MV-4-11 (cell line): Measurements from ENCODE around the gene CCDC137.

Experiments
- DNase-seq: peaks from one replicate; lab custom pipeline; 2025; lab: John Stamatoyannopoulos, UW

CCDC137 gene

GRCh38 chr17:81715872-81716673 is 49.5 kb downstream of the CCDC137 start:
- DNase-seq, result no peak

GRCh38 chr17:81716674-81716996 is 50.1 kb downstream of the CCDC137 start:
- no peak for DNase-seq

GRCh38 chr17:81717049-81717765 is 50.7 kb downstream of the CCDC137 start:
- DNase-seq, result no peak

DNA sequence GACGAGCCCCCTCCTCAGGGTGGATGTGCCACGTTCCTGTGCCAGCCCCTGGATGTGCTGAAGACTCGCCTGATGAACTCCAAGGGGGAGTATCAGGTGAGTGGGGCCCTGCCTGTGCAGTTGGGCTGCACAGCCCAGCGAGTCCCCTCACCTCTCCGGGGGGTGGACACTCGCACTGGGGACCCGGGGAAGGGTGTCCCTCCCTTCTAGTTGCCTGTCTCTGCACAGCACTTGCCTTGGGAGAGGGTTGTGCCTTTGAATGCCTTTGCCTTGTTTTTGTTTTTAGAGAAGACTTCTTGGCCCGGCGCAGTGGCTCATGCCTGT is 51.2 kb downstream of the CCDC137 start:
- DNase-seq, result no peak

DNA sequence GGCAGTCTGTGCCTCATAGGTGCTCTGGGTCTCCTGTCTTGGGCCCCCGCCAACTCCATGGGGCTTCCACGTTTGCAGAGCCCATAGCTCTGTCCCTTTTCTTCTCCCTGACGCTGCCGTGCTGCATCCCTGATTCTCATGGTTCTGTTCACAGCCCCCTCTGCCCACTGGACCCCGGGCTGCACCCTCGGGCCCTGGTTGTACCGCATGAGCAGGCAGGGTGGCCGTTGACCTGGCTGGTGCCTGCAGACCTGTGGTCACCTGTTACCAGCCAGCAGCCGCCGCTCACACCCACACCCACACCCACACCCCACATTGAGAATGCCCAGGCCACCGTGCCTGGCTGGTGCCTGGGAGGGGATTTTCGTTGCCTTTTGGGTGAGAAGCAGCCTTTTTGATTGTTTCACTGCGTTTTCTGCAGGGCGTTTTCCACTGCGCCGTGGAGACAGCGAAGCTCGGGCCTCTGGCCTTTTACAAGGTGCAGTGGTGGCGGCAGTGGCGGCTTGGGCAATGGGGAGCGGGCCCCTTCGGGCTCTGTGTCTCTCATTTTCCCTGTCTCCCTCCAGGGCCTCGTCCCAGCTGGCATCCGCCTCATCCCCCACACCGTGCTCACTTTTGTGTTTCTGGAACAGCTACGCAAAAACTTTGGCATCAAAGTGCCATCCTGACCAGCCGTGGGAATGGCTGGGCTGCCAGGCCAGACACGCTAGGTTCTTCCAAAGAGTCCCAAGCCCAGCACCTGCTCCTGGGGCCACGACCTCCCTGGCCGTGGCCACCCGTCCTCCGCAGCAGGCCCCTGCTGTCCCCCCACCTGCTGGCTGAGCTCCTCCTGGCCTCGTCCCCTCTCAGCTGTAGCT is 53.1 kb downstream of the CCDC137 start:
- DNase-seq, result no peak

- DNase-seq, result no peak
Observed at GRCh38 chr17:81720267-81721071, 53.9 kb downstream of the CCDC137 start.

GRCh38 chr17:81722184-81723120 is 55.9 kb downstream of the CCDC137 start:
- no peak for DNase-seq
